ENCODE data around the gene GJC2.

DNA sequence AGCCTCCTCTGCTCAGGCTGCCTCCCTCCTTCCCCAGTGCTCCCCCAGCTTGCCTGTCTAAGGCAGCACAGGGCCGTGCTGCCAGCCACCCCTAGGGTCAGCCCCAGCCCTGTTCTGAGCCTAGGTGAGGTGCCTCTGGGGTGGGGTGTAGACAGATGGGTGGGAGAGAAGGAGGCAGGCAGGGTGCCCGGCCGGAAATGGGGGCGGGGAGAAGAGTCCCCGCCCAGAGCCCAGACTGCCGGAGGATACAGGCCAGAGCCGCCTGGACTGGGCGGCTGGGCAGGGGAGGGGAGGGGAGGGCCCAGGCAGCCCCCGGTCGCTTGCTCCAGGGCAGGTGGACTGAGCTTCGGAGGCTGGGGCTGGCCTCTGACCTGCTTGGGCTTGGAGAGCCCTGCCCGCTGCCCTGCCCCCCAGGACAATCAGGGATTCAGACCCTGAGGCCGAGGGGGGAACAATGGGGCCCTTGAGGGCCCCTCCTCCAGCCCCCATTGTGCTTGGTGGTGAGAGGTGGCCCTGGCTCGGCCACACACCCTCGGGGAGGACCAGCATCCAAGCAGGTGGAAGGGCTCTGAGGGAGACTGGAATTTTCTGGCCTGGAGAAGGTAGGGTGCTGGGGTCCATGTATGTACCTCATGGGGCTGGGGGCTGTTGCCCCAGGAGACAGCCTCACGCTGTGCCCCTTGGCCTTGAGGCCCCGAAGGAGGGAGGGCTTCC, at the start of gene GJC2:
- TF ChIP-seq FOXM1 (IDR thresholded peaks at IDR 0.05; ENCODE audit: borderline replicate concordance) (no peak), NFRKB (IDR thresholded peaks at IDR 0.05) (no peak), ZNF384 (IDR thresholded peaks at IDR 0.05) (no peak), SP1 (IDR thresholded peaks at IDR 0.05) (no peak)
- TF ChIP-seq, protein P1, sequence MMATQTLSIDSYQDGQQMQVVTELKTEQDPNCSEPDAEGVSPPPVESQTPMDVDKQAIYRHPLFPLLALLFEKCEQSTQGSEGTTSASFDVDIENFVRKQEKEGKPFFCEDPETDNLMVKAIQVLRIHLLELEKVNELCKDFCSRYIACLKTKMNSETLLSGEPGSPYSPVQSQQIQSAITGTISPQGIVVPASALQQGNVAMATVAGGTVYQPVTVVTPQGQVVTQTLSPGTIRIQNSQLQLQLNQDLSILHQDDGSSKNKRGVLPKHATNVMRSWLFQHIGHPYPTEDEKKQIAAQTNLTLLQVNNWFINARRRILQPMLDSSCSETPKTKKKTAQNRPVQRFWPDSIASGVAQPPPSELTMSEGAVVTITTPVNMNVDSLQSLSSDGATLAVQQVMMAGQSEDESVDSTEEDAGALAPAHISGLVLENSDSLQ (IDR thresholded peaks at IDR 0.05): no peak

All from HEK293T (cell line).